Activated CD8-positive, alpha-beta memory T cell treated with anti-CD3 and anti-CD28 coated beads, Interleukin-2, amount 50 U/mL, for 48 hours (primary cell): ENCODE data around the gene SLFNL1.

ENCODE experiments used
- DNase-seq: peaks from one replicate; pipeline ENCODE4 v3.0.0-alpha.2; 2020

SLFNL1 gene

GRCh38 chr1:41021526-41022308 lies at the start of gene SLFNL1:
SLFNL1 (minus strand) TSS chr1:41021725; CDS start chr1:41020660, 1,065 bp downstream.
- DNase-seq: no peak

GRCh38 chr1:41056907-41057306 lies 35.4 kb upstream of the SLFNL1 start:
- DNase-seq: no peak

DNA sequence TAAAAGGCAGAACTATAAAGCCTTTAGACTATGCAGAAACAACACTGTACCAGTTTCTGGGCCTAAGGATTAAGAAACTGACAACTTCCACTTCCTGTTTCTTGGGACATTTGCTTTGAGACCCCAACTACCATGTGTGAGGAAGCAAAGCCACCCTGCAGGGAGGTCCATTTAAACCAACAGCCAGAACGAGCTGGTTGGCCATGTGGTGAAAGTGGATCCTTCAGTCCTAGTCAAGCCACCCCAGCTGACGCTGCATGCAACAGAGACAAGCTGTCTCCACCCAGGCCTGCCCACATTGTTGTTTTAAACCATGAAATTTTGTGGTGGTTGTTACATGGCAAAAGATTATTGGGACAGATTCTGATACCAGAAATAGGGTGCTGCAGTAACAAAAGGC lies 31.8 kb upstream of the SLFNL1 start:
- no peak for DNase-seq

- no peak for DNase-seq
These were observed 29.5 kb upstream of the SLFNL1 start for GRCh38 chr1:41051022-41051421.

GRCh38 chr1:41048540-41048939 lies 27.0 kb upstream of the SLFNL1 start:
- DNase-seq: no peak

DNA sequence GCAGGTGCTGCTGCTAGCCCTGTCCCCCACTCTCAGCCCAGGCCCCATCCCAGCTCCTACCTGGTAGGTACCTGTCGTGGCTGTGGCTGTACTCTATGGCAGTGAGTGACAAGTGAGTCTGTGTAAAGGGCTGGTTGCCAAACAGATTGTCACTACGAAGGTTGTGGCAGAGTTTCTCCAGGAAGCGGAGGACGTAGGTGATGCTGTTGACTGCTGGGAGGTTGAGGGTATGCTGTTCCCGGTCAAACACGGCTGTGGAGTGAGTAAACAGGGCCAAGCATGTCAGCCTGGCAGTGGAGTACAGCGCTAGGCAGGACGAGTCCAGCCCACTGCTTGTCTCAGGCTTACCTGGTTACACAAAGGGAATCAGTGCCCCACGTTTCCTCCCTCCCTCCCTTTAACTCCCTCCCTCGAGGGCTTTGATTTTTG lies 24.8 kb upstream of the SLFNL1 start:
- DNase-seq: no peak

- no peak for DNase-seq
These were observed 24.2 kb upstream of the SLFNL1 start for GRCh38 chr1:41045740-41046139.

- DNase-seq: no peak
These were observed 22.7 kb upstream of the SLFNL1 start for GRCh38 chr1:41044187-41044586.

- no peak for DNase-seq
These were observed 20.2 kb upstream of the SLFNL1 start for GRCh38 chr1:41041614-41042270.

GRCh38 chr1:41038110-41038509 lies 16.6 kb upstream of the SLFNL1 start:
- DNase-seq: no peak

GRCh38 chr1:41037116-41037903 lies 15.8 kb upstream of the SLFNL1 start:
- no peak for DNase-seq

GRCh38 chr1:41033272-41033671 lies 11.7 kb upstream of the SLFNL1 start:
- no peak for DNase-seq

GRCh38 chr1:41032147-41032546 lies 10.6 kb upstream of the SLFNL1 start:
- no peak for DNase-seq

DNA sequence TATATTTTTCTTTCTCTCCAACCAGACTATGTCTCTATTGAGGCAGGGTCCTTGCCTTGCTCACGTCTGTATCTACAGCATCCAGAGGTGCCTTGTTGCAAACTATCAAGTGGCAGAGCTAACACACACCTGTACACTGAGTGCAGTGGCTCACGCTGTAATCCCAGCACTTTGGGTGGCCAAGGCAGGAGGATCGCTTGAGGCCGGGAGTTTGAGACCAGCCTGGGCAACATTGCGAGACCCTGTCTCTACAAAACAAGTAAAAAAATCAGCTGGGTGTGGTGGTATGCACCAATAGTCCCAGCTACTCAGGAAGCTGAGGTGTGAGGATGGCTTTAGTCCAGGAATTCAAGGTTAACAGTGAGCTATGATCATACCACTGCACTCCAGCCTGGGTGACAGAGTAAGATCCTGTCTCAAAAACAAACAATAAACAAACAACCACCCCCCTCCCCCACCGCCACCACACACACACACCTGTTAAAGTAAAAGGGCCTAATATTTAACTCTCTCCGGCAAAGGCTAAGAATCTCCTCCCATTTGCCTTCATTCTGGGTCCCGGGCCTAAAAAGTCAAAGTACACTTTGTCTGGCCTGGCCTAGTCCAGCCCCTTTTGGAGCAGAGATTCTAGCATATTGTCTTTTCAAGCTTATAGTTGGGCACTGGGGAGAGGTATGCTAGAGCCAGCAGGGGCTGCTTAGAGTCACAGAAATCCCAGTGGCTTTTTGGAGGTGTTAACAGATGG lies 9.5 kb upstream of the SLFNL1 start:
- DNase-seq: no peak

DNA sequence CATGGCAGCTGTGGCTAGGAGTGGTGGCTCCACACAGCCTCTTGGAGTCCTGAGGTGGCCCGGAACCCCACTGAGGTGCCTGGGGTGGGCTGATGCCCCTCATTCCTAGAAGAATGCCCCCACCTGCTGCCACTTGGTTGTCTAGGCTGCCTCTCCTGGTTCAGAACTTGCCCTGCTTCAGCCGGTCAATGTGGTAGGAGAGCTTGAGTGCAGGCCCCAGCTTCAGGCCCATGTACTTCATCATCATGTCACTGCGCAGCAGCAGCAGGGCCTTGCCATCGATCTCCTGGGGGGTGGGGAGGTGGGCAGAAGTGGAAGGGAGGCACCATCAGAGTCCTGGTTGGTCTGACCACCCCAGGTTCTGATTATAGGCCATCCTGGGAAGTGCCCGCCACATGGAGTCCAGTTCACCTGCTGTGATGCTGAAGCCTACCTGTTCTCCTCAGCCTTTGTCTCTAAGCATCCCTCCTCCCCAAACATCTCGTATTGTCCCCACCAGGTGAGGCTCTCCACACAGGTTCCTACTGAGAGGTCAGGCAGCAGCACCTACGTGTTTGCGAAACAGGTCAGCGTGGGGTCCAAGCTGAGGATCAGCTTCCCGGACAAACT lies 6.6 kb upstream of the SLFNL1 start:
- DNase-seq: no peak

- DNase-seq: no peak
These were observed 4.7 kb upstream of the SLFNL1 start for GRCh38 chr1:41025979-41026819.

DNA sequence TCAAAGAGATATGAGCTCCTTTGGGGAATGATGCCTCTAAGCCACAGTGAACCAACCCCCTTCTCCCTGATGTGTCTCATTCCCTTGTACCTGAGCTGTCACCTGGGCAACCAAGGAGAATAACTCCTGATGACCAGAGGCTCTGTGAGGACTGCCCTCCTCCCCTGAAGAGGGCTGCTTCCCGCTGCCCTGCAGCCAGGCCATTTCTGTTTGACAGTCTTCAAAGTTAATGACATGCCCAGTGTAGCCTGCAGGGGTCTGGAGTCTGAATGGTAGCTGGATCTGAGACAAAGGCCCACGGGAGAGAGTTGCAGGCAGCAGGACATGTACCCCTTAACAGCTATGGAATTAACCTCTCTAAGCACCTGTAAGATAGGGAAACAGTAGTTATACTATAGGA lies 3.4 kb upstream of the SLFNL1 start:
- DNase-seq: no peak

- no peak for DNase-seq
These were observed 1.9 kb upstream of the SLFNL1 start for GRCh38 chr1:41023279-41023990.

GRCh38 chr1:41022424-41022823 lies 899 bp upstream of the SLFNL1 start:
- DNase-seq: no peak

DNA sequence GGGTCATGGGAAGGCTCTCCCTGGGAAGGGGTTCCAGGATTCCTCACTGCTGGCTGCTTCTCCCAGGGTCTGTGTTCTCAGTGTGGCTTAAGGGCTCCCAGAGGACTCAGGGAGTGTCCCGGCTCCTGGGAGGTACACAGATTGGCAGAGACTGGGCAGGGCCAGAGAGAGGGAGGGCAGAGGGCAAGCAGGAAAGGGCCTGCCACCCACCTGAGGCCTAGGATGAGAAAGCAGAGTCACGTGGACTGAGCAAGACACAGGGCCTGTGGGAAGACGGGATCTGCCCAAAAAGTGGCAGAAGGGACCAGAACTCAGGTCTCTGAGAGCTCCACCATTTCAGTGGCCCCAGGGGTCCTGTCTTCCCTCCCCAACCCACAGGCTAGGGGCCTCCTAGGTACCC lies 871 bp downstream of the SLFNL1 start:
- no peak for DNase-seq

DNA sequence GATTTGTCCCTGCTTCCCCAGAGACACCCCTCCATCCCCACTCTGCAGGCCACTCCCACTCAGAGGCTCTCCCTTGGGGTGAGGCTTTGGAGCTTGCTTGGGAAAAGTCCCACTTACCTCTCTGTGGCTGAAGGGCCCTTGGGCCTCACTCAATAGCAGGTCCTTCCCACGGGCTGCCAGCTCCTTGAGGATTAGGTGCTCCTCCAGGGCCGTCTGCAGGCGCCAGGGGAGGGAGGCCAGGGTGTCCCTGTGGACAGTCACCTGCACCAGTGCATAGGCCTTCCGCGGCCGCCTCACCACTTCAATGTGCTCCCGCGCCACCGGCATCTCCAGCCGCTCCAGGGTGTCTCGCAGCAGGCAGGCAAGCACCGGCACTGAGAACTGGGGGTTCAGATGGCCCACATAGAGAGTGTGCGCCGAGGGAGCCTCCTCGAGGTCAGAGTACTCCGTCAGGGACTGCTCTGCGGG lies 1.4 kb downstream of the SLFNL1 start:
- no peak for DNase-seq
